ENCODE data around the gene PPP2R2C.

PPP2R2C gene

GRCh38 chr4:6298852-6299251 is 173.6 kb downstream of the PPP2R2C start:
- DNase-seq, result no peak

- DNase-seq, result no peak
These were observed 174.4 kb downstream of the PPP2R2C start for GRCh38 chr4:6298035-6298434.

- DNase-seq, result no peak
These were observed 175.1 kb downstream of the PPP2R2C start for GRCh38 chr4:6297266-6297815.

- DNase-seq, result no peak
These were observed 176.4 kb downstream of the PPP2R2C start for GRCh38 chr4:6296026-6296425.

GRCh38 chr4:6295495-6295894 is 176.9 kb downstream of the PPP2R2C start:
- no peak for DNase-seq

DNA sequence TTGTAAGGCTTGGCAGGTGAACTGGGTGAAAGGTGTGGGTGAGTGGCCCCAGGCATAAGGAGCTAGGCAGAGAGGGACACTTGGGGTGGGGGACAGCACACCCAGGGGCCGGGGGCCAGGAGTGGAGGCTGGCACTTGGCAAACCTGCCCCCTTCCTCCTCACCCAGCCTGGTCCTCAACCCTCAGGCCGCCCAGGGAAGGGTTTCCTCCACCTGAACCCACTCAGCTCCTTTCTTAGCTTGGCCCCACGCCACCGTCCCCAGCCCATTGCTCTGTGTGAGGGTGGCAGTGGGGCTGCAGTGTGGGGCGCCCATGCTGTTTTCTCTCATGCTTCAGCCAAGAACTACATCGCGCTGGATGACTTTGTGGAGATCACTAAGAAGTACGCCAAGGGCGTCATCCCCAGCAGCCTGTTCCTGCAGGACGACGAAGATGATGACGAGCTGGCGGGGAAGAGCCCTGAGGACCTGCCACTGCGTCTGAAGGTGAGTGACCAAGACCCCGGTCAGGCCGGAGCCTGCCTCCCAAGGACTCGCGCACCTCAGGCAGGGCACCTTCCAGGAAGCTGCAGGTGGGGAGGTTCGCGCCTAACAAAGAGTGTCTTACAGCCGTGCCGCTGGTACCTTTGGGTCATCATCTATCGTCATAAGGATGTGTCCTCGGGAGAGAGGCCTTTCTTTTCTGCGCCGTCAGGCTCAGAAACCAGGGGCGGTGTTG is 177.6 kb downstream of the PPP2R2C start:
- no peak for DNase-seq

DNA sequence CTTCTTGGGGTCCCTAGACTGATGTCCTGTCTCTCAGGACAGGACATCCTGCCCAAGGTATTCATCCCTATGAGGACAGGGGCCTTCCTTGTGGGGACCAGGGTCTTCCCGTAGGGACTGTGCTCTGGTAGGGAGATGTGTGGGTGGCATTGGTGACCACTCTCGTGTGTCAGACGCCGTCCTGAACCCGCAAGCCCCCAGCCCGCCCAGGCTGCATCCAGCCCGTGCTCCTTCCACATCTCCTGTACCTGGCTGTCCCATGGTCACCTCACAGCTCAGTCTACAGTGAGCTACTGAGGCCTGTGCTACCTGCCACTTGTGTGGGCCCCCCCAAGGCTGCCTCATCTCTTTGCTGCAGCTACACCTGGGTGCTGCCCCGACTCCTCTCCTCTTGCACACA is 178.8 kb downstream of the PPP2R2C start:
- no peak for DNase-seq

DNA sequence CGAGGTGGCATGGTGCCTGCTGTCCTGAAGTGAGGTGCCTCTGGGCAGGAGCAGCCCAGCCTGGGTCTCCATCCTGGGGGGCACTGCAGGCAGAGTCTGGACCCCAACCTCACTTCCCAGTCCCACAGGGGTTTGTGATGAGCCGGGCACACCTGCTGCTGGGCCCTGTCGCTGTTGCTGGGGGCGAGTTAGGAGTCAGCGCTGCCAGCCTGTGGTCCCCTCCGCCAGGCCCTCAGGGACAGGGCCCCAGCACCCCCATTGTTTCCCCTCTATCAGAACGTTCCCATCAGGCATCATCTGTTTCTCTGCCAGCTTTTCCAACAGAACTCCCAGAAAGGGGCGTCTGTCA is 179.3 kb downstream of the PPP2R2C start:
- DNase-seq, result no peak

DNA sequence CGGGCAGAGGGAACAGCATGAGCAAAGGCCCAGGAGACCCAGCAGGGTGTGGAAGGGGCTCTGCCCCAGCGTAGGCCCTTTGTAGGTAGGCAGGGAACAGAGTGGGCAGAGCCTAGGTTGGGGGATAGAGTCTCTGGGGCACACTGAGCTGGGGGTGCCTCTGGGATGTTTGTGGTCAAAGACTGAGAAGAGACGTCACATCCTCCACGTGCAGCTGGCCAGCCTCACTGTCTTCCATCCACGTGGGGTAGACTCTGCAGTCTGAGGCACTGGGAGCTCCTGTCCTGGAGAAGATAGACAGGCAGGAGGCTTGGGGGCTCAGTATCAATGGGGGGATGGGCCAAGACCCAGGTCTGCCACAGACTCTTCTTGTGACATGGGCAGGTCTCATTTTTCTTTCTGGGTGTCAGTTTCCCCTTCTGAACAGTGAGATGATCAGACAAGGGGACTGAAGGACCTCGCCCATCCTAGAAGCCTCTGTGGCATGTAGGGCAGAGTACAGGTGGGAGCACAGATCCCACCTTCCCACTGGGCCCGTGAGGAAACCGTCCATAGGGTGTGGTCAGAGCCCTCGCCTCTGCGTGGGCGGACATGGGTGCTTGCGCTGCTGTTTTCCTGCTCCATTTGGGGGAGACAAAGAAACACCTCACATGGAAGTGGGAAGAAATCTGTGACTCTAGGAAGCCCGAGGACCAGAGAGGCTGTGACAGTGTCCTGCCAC is 179.9 kb downstream of the PPP2R2C start:
- DNase-seq, result no peak

GRCh38 chr4:6291784-6292297 is 180.6 kb downstream of the PPP2R2C start:
- no peak for DNase-seq

DNA sequence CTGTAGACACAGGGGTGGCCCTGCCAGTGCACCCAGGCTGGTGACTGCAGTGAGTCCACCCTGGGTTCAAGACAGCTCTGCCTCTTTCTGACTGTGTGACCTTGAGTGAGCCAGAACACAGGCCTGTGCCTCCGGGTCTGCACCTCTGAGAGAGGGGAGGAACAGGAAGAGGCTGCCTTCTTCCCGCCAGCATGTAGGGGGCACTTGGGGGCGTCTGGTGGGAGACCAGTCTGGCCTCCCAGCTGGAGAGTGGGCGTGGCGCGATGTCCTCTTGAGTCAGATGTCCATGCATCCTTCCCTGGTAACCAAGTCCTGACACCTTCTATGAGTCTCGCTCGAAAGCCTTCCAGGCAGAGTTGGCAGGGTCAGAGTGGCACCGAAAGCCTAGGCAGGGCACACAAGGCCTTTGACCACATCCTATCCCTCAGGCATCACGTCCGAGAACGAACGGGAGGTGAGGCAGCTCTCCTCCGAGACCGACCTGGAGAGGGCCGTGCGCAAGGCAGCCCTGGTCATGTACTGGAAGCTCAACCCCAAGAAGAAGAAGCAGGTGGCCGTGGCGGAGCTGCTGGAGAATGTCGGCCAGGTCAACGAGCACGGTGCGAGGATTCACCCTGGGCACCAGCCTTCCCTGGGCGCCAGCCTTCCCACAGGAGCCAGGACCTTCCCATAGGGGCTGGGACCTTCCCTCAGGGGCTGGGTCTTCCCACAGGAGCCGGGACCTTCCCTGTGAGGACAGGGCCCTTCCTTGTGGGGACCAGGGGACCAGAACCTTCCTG is 181.5 kb downstream of the PPP2R2C start:
- DNase-seq, result no peak

DNA sequence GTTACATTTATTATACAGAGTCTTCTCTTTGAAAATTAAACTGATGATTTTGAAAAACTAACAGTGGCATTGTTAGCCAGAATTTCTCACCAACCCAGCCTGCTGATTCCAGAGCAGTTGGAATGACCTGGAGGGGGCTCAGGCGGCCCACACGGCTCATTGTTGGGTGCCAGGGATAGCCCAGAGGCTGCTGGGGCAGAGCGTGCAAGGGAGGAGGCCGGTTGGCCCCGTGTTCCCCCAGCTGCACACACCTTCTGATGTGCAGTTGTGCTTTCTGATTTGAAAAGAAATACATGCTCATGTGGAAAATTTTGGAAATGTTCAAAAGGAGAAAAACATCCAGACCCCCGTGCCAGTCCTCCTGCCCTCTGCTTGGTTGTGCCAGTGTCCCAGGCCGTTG is 182.2 kb downstream of the PPP2R2C start:
- no peak for DNase-seq

DNA sequence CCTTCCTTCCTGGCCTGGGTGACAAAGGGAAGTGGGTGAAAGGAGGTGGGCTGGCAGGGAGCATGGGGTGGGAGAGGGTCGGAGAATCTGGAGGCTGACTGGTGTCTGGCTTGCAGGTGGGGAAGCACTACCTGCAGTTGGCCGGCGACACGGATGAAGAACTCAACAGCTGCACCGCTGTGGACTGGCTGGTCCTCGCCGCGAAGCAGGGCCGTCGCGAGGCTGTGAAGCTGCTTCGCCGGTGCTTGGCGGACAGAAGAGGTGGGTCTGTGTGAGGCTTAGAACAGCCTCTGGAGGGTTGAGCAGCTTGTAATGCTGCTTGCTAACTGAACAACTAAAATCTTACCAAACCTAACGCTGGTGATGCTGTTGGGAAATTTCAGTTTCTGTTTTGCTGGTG is 183.5 kb downstream of the PPP2R2C start:
- no peak for DNase-seq

GRCh38 chr4:6288342-6288741 is 184.1 kb downstream of the PPP2R2C start:
- DNase-seq, result no peak

DNA sequence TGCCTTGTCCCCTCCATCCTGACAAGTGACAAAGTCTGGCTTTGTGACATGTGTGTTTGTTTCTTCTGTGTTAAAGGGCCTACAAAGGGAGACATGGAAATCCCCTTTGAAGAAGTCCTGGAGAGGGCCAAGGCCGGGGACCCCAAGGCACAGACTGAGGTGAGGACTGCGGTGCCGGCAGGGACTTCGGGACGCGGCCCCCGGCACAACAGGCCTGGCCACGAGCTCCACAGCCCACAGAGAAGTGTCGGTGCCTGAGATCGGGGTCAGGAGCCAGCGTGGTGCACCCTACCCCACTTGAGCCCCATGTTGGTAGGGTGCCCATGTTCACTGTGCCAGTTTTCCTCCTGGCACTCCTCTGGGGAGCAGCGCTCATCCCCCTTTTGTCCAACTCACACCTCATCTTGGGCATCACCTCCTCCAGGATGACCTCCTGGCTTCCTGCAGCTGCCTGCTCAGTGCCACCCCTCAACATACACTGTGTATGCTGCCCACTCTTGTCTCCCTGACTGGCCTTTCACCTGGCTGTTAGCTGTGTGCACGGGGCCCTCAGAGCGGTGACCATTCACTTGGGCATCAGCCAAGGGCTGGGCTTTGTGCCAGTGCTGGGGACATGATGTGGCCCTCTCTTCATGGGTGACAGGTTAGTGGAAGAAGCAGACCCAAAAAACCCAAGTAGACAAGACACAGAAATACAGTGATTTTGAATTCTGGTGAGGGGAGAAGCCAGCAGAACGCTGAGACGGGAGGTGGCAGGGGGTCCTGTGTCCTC is 185.2 kb downstream of the PPP2R2C start:
- DNase-seq, result no peak

DNA sequence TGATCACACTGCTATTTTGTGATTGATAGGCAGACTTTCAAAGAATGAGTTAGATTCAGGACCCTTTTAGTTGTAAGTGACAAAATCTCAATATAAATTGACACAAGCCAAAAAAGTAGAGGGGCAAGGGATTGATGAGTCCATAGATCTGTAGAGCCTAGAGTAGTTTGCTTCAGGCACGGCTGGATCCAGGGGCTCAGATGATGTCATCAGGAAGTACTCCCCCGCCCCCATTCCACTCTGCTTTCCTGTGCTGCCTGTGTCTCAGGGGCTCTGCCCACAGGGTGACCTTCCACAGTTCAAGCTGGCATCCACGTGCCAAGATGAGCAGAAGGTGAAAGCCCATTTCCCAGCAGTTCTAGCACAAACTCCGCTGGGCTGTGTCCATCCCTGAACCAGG is 189.1 kb downstream of the PPP2R2C start:
- DNase-seq, result no peak

- no peak for DNase-seq
These were observed 190.1 kb downstream of the PPP2R2C start for GRCh38 chr4:6282314-6282771.

GRCh38 chr4:6281436-6282313 is 190.7 kb downstream of the PPP2R2C start:
- DNase-seq, result no peak

- no peak for DNase-seq
These were observed 191.9 kb downstream of the PPP2R2C start for GRCh38 chr4:6280365-6280996.

DNA sequence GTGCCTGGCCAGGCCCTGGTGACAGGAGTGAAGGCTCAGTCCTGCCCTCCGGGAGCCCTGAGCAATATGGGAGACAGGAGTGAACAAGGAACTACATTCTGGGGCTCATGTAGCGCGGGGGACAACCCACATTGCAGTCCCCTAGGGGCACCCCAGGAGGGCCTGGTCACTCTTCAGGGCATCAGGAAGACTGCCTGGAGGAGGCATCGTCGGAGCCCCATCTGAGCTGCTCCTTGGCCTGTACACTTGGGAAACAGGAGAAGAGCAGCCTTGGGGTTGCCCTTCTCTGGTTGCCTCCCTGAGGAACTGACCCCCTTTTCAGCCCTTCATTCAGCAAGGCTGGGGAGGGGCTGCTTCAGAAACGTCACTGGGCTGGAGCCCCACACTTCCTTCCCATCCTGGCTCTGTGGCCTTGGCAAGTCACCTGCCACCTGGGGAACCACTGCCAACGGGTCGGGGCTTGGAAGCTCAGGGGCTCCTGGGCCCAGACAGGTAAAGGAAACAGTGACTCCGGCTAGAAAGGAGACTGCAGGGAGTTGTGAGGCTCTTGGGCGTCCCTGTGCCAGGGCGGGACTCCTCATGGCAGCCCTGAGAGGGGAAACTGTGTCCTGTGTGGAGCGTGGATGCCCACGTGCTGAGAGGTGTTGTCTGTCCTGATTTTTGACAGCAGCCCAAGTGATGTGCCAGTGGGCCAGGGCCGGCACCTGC is 192.7 kb downstream of the PPP2R2C start:
- no peak for DNase-seq

All from inflammatory macrophage treated with lipopolysaccharide for 4 hours (primary cell).